ENCODE measurements around the gene SNAP47.

The SNAP47 gene

GRCh38 chr1:227785805-227786671 lies 50.8 kb downstream of the SNAP47 start:
- DNase-seq (ENCODE audit: low read depth), result no peak

DNA sequence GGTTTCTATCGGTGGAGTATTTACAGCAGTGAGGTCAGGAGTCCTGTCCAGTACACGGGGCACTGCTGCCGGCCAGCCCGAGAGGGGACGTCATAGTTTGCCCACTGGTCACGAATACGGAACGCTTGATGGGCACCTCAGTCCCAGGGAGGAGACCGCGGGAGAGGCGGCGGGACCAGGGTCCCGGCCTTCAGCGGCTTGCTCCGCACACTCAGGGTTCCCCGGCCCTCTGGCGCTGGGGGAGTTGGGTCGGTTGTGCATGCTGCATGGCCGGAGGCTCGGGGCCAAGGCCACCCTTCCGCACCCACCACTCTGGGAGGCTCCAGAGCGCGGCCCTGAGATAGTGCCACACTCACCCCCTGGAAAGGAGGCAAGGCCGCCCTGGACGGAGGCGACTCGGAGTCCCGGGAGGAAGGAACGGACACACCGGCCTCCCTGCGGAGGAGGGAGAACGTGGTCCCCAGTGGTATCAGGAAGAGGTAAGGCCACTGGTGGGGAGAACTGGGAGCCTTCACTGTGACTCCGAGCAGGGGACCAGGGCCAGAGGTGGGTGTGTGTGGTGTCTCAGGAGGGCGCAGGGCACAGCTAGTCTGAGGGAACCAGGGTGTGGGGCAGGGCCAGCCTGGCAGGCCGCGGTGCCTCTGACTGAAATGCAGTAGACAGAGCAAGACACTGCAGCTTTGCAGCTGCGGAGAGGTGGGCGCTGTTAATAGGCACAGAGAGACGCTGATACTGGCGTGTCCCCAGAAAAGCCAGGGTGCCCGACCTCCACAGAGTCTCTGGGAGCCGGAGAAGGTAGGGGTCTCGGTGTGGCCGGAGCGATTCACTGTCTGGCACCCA lies 51.7 kb downstream of the SNAP47 start:
- no peak for DNase-seq (ENCODE audit: low read depth)

- peak; percentile 91 for DNase-seq (ENCODE audit: low read depth)
Measured at GRCh38 chr1:227787513-227788270, 52.5 kb downstream of the SNAP47 start.

GRCh38 chr1:227788271-227789083 lies 53.2 kb downstream of the SNAP47 start:
- DNase-seq (ENCODE audit: low read depth), result no peak

- no peak for DNase-seq (ENCODE audit: low read depth)
Measured at GRCh38 chr1:227789084-227790033, 54.1 kb downstream of the SNAP47 start.

DNA sequence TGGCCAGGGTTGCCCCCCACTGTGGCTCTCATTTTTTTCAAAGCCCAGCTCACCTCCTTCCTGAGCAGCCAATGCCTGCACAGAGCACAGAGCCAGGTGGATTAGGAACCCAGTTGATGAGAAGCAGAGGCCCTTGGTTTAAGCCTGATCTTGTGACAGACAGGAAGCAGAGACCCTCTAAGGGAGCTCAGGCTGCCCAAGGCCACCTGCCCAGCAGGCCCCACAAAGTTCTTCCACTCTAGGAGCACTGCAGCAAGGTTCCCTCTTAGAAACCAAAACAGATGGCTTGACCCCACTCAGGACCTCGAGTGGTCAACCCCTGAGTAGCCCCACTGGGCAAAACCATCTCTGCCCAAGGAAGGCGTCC lies 54.8 kb downstream of the SNAP47 start:
- DNase-seq (ENCODE audit: low read depth), result no peak

DNA sequence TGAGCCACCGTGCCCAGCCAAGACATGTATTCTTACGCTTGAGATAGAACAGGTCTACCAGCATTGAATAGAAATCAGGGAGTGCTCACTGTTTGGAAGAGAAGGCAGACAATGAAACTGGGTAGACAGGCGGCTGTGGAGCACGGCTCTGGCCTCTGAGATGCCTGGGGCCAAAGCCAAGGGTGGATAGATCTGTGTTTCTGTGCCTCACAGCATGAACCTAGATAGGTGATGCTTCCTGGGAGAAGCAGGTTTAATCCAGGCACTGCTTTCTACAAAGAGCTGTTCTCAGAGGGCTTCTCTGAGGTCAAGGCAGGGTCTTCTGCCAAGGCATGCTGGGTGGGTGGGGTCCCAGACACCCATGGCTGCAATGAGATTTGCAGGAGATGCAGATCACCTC lies 55.6 kb downstream of the SNAP47 start:
- DNase-seq (ENCODE audit: low read depth), result no peak

GRCh38 chr1:227791425-227792143 lies 56.3 kb downstream of the SNAP47 start:
- DNase-seq (ENCODE audit: low read depth), result no peak

GRCh38 chr1:227792216-227793078 lies 57.2 kb downstream of the SNAP47 start:
- DNase-seq (ENCODE audit: low read depth), result no peak

DNA sequence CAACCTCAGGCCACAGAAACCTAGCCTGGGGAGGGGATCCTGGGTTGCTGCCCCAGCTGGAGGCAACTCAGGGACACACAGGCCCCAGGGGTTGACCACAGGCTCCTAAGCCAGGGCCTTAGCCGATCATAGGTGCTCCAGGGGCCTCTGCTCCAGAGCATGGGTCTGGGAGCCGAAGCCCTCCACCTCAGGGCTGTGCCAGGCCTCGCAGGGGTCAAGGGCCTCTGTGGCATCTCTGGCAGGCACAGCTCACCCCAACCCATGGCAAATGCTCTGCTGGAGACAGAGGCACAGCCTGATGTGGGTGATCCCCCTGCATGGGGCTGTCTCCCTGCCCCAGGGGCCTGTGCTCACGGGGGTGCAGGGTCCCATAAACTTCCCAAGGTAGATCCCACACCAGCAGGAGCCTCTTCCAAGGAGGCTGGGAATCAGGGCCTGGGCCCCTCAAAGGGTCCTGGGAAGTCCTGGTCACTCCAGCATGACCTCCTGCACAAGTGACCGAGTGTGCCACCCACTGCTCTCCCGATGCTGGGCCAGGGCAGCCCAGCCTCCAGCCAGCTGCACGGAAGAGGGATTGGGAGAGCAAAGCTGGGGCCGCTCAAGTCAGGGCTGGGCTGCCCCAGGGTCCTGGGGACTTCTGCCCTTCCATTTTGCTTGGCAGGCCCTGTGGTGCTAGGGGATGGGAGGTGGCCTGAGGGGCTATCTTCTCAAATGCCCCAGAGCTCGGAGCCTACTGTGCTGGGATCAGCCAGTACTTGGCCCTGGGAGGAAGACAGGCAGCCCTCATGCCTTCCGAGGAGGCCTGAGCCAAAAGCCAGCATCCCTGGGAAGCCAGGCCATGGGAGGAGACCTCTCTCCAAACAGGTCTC lies 58.1 kb downstream of the SNAP47 start:
- DNase-seq (ENCODE audit: low read depth), result no peak

GRCh38 chr1:227793948-227794816 lies 58.9 kb downstream of the SNAP47 start:
- DNase-seq (ENCODE audit: low read depth), result no peak

- DNase-seq (ENCODE audit: low read depth), result no peak
Measured at GRCh38 chr1:227794817-227795192, 59.6 kb downstream of the SNAP47 start.

DNA sequence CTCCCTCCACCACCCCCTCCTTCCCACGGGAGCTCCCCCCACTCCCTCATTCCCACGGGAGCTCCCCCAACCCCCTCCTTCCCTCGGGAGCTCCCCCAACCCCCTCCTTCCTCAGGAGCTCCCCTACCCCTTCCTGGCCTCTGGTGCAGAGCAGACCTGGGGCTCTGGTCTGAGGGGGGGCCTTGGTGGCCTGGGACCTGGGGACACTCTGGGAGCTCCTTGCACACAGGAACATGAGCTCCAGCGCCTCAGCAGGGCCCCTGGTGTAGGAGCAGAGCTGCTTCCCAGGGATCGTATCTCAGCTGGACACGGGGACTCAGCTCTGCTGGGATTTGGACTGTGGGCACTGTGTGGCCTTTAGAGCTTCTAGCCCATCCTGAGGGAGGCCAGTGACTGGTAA lies 60.5 kb downstream of the SNAP47 start:
- DNase-seq (ENCODE audit: low read depth), result no peak

DNA sequence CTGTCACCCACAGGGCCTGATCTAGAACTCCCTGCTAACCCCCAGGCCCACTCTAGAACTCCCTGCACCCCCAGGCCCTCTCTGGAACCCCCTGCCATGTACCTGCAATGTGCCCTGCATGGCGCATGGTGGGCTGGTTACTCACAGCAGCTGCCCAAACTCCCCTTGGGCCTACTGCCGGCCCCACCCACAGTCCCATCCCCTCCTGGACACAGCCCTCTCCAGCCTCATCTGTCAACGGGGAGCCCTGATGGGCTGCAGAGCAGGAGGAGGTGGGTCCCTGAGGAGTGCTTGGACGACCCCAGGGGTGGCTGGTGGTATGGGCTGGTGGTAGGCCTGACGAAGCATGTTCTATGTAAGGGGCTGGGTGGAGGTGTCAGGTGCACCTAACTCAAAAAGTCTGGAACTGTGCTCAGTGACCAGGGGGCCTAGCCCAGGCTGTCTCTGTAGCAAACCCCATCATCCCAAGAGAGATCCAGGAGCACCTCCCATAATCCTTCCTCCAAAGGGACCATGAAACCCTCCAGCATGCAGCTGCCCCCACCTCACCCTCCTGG lies 61.2 kb downstream of the SNAP47 start:
- DNase-seq (ENCODE audit: low read depth), result no peak

- no peak for DNase-seq (ENCODE audit: low read depth)
Measured at GRCh38 chr1:227797144-227797543, 61.9 kb downstream of the SNAP47 start.

- DNase-seq (ENCODE audit: low read depth), result no peak
Measured at GRCh38 chr1:227797625-227798024, 62.4 kb downstream of the SNAP47 start.

Measured in stimulated activated CD8-positive, alpha-beta memory T cell treated with anti-CD3 and anti-CD28 coated beads, Interleukin-15, amount 100 ng/mL, for 1 hour (primary cell).